GM18868 (cell line): ENCODE results near the gene BLTP2.

Experiments used
- ATAC-seq: cut with Tn5 transposase; IDR thresholded peaks from one replicate; pipeline ENCODE4 v1.9.1; 2021; ENCODE audit warnings: mild to moderate bottlenecking, moderate library complexity; ENCODE audit not compliant: unreplicated experiment

Gene BLTP2

GRCh38 chr17:28599311-28600184, 45.4 kb downstream of the BLTP2 start:
- peak; percentile 58 for ATAC-seq

- ATAC-seq = peak; percentile 79
Observed at GRCh38 chr17:28598799-28599310, 46.1 kb downstream of the BLTP2 start, which contains the start of gene SPAG5. SPAG5 (minus strand) TSS chr17:28599025; CDS start chr17:28598946, 79 bp downstream.

DNA sequence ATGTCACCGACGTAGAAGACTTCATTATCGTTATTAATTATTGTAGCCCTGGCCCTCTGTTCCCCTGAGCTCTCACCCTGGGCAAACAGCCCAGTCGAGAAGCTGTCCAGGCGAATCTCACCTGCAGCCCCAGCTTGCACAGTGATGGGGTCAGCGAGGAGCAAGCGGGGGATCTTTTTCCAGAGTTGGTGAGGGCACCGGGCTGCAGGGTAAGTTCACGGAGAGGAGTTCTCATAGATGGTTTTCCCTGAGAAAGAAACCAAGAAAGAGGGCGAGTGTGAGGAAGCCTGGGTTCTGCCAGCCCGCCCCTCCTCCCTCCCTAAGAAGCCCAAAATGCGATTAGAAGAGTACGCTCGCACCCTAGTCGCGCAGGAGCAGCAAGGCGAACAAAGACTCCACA, 46.6 kb downstream of the BLTP2 start:
- ATAC-seq = no peak

- ATAC-seq = no peak
Observed at GRCh38 chr17:28597606-28598383, 47.2 kb downstream of the BLTP2 start.
